HEK293 (cell line): ENCODE measurements around the gene APBA1.

ENCODE experiments used
- CTCF ChIA-PET: fragments of 350-600 bp; formaldehyde crosslinking; extraction: SDS; loops from one replicate; lab custom pipeline; 2021; ENCODE audit warnings: antibody characterized with exemption; lab: Yijun Ruan, JAX
- POLR2A ChIA-PET: fragments of 300-600 bp; formaldehyde crosslinking; extraction: SDS; loops from one replicate; lab custom pipeline; 2020; ENCODE audit warnings: antibody characterized with exemption, inconsistent platforms; lab: Yijun Ruan, JAX
- H3K27ac ChIP-seq: fragments of 200-500 bp; sonication (Bioruptor generic); 2 replicates; pipeline ENCODE4 v1.5.1; 2014; ENCODE audit warnings: low read depth, low read length, control low read depth, inconsistent platforms; ENCODE audit errors: extremely low read depth
- H3K36me3 ChIP-seq, 2 experiments: fragments of 200-500 bp in 1 of 2; sonication (Bioruptor generic) in 1 of 2; 1 replicate in 1 of 2; 2 replicates in 1 of 2; pipeline ENCODE4 v1.5.1; 2014 to 2017; ENCODE audit warnings: inconsistent platforms in 2 of 2, low read length in 2 of 2; ENCODE audit not compliant: control insufficient read depth in 2 of 2, insufficient read depth in 1 of 2
- H3K4me1 ChIP-seq: fragments of 200-500 bp; sonication (Bioruptor generic); 2 replicates; pipeline ENCODE4 v1.5.1; 2014; ENCODE audit warnings: mild to moderate bottlenecking, low read length, inconsistent platforms; ENCODE audit not compliant: control insufficient read depth, insufficient read depth
- H3K4me3 ChIP-seq: 2 replicates; pipeline ENCODE4 v1.5.1; 2011; ENCODE audit warnings: low read depth, mild to moderate bottlenecking, control low read depth, low read length, moderate library complexity
- H3K9me3 ChIP-seq: fragments of 200-500 bp; sonication (Bioruptor generic); 2 replicates; pipeline ENCODE4 v1.5.1; 2014; ENCODE audit warnings: low read depth, low read length, inconsistent platforms; ENCODE audit not compliant: control insufficient read depth, insufficient read depth
- BCL11B ChIP-seq: fragments of 450-650 bp; formaldehyde crosslinking; IDR thresholded peaks from 2 replicates; pipeline ENCODE4 v1.5.1; 2016; ENCODE audit warnings: low read depth, missing biosample characterization, missing genetic modification characterization
- KLF10 ChIP-seq: fragments of 450-650 bp; IDR thresholded peaks from 2 replicates; pipeline ENCODE4 v1.5.1; 2018; ENCODE audit warnings: missing biosample characterization, mild to moderate bottlenecking, missing genetic modification characterization
- KLF16 ChIP-seq: fragments of 450-650 bp; formaldehyde crosslinking; IDR thresholded peaks from 2 replicates; pipeline ENCODE4 v1.5.1; 2017; ENCODE audit warnings: missing biosample characterization, missing genetic modification characterization
- SETDB1 ChIP-seq: IDR thresholded peaks from one replicate; pipeline ENCODE4 v1.6.1; 2017; ENCODE audit warnings: mild to moderate bottlenecking, low read length, moderate library complexity, mixed read lengths; ENCODE audit not compliant: insufficient read length
- ZBTB21 ChIP-seq: fragments of 450-650 bp; formaldehyde crosslinking; IDR thresholded peaks from 2 replicates; pipeline ENCODE4 v1.5.1; 2017; ENCODE audit warnings: missing biosample characterization, missing genetic modification characterization
- ZFP3 ChIP-seq: fragments of 450-650 bp; formaldehyde crosslinking; IDR thresholded peaks from 2 replicates; pipeline ENCODE4 v1.5.1; 2016; ENCODE audit warnings: low read depth, missing biosample characterization, missing genetic modification characterization
- ZNF114 ChIP-seq: fragments of 450-650 bp; formaldehyde crosslinking; IDR thresholded peaks from 2 replicates; pipeline ENCODE4 v1.5.0; 2017; ENCODE audit warnings: missing biosample characterization, missing genetic modification characterization
- ZNF132 ChIP-seq: fragments of 450-650 bp; formaldehyde crosslinking; IDR thresholded peaks from 2 replicates; pipeline ENCODE4 v1.5.1; 2017; ENCODE audit warnings: missing biosample characterization, missing genetic modification characterization, borderline replicate concordance
- ZNF140 ChIP-seq: fragments of 450-650 bp; formaldehyde crosslinking; IDR thresholded peaks from 2 replicates; pipeline ENCODE4 v1.5.1; 2016; ENCODE audit warnings: missing biosample characterization, missing genetic modification characterization
- ZNF146 ChIP-seq: fragments of 450-650 bp; formaldehyde crosslinking; IDR thresholded peaks from 2 replicates; pipeline ENCODE4 v1.5.1; 2016; ENCODE audit warnings: missing biosample characterization, missing genetic modification characterization
- ZNF169 ChIP-seq: fragments of 450-650 bp; formaldehyde crosslinking; IDR thresholded peaks from 2 replicates; pipeline ENCODE4 v1.5.1; 2016; ENCODE audit warnings: missing biosample characterization, missing genetic modification characterization
- ZNF211 ChIP-seq: fragments of 450-650 bp; formaldehyde crosslinking; IDR thresholded peaks from 2 replicates; pipeline ENCODE4 v1.5.1; 2016; ENCODE audit warnings: low read depth, missing biosample characterization, missing genetic modification characterization
- ZNF221 ChIP-seq: fragments of 450-650 bp; formaldehyde crosslinking; IDR thresholded peaks from 2 replicates; pipeline ENCODE4 v1.5.1; 2017; ENCODE audit warnings: missing biosample characterization, missing genetic modification characterization, borderline replicate concordance
- ZNF239 ChIP-seq: fragments of 450-650 bp; formaldehyde crosslinking; IDR thresholded peaks from 2 replicates; pipeline ENCODE4 v1.5.1; 2016; ENCODE audit warnings: missing biosample characterization, missing genetic modification characterization
- ZNF248 ChIP-seq: fragments of 450-650 bp; formaldehyde crosslinking; IDR thresholded peaks from 2 replicates; pipeline ENCODE4 v1.5.1; 2017; ENCODE audit warnings: missing biosample characterization, missing genetic modification characterization
- ZNF37A ChIP-seq: fragments of 450-650 bp; IDR thresholded peaks from 2 replicates; pipeline ENCODE4 v1.5.1; 2018; ENCODE audit warnings: missing biosample characterization, missing genetic modification characterization
- ZNF398 ChIP-seq: fragments of 450-650 bp; formaldehyde crosslinking; IDR thresholded peaks from 2 replicates; pipeline ENCODE4 v1.5.1; 2017; ENCODE audit warnings: missing biosample characterization, missing genetic modification characterization
- ZNF416 ChIP-seq: fragments of 450-650 bp; formaldehyde crosslinking; IDR thresholded peaks from 2 replicates; pipeline ENCODE4 v1.5.1; 2016; ENCODE audit warnings: missing biosample characterization, missing genetic modification characterization
- ZNF488 ChIP-seq: fragments of 450-650 bp; formaldehyde crosslinking; IDR thresholded peaks from 2 replicates; pipeline ENCODE4 v1.5.1; 2016; ENCODE audit warnings: missing biosample characterization, missing genetic modification characterization
- ZNF513 ChIP-seq: fragments of 450-650 bp; IDR thresholded peaks from 2 replicates; pipeline ENCODE4 v1.5.1; 2018; ENCODE audit warnings: missing biosample characterization, missing genetic modification characterization
- ZNF544 ChIP-seq: fragments of 450-650 bp; formaldehyde crosslinking; IDR thresholded peaks from 2 replicates; pipeline ENCODE4 v1.5.0; 2017; ENCODE audit warnings: missing biosample characterization, missing genetic modification characterization
- ZNF548 ChIP-seq: fragments of 450-650 bp; formaldehyde crosslinking; IDR thresholded peaks from 2 replicates; pipeline ENCODE4 v1.5.1; 2016; ENCODE audit warnings: missing biosample characterization, missing genetic modification characterization
- ZNF560 ChIP-seq: fragments of 450-650 bp; formaldehyde crosslinking; IDR thresholded peaks from 2 replicates; pipeline ENCODE4 v1.5.1; 2017; ENCODE audit warnings: missing biosample characterization, missing genetic modification characterization, borderline replicate concordance
- ZNF571 ChIP-seq: fragments of 450-650 bp; formaldehyde crosslinking; IDR thresholded peaks from 2 replicates; pipeline ENCODE4 v1.5.0; 2017; ENCODE audit warnings: missing biosample characterization, missing genetic modification characterization
- ZNF624 ChIP-seq: fragments of 450-650 bp; formaldehyde crosslinking; IDR thresholded peaks from 2 replicates; pipeline ENCODE4 v1.5.1; 2017; ENCODE audit warnings: missing biosample characterization, missing genetic modification characterization
- ZNF670 ChIP-seq: fragments of 450-650 bp; formaldehyde crosslinking; IDR thresholded peaks from 2 replicates; pipeline ENCODE4 v1.5.1; 2016; ENCODE audit warnings: missing biosample characterization, missing genetic modification characterization, low read depth
- ZNF677 ChIP-seq: fragments of 450-650 bp; IDR thresholded peaks from 2 replicates; pipeline ENCODE4 v1.5.0; 2018; ENCODE audit warnings: missing biosample characterization, mild to moderate bottlenecking, missing genetic modification characterization, moderate library complexity
- ZNF837 ChIP-seq: fragments of 450-650 bp; formaldehyde crosslinking; IDR thresholded peaks from 2 replicates; pipeline ENCODE4 v1.5.1; 2016; ENCODE audit warnings: missing biosample characterization, missing genetic modification characterization
- ZSCAN5A ChIP-seq: fragments of 450-650 bp; formaldehyde crosslinking; IDR thresholded peaks from 2 replicates; pipeline ENCODE4 v1.5.1; 2016; ENCODE audit warnings: missing biosample characterization, missing genetic modification characterization

APBA1 gene

GRCh38 chr9:69606089-69606488 is 66.1 kb downstream of the APBA1 start:
- H3K4me1 ChIP-seq: no peaks in the 10 kb centered on the region
- no peaks in the 10 kb centered on the region for H3K9me3 ChIP-seq
- H3K36me3 ChIP-seq: no peaks in the 10 kb centered on the region
- POLR2A ChIA-PET: no interaction called here
- no peak overlapping the region for H3K4me3 ChIP-seq
- CTCF ChIA-PET: no interaction called here
- H3K27ac ChIP-seq: no peak overlapping the region
- no peak for TF ChIP-seq ZNF677
- TF ChIP-seq KLF16: no peak
- no peak for TF ChIP-seq ZNF140 (tag by site-specific recombination)
- TF ChIP-seq ZNF114: no peak
- no peak for TF ChIP-seq ZBTB21 (tag by site-specific recombination)
- no peak for TF ChIP-seq ZNF132 (tag by site-specific recombination)
- TF ChIP-seq ZNF248 (tag by site-specific recombination): no peak
- TF ChIP-seq ZNF169 (tag by site-specific recombination): no peak
- no peak for TF ChIP-seq ZNF211
- no peak for TF ChIP-seq ZNF544 (tag by site-specific recombination)
- no peak for TF ChIP-seq ZNF670 (tag by site-specific recombination)
- no peak for TF ChIP-seq ZNF624 (tag by site-specific recombination)
- no peak for TF ChIP-seq ZNF548
- TF ChIP-seq BCL11B: no peak
- TF ChIP-seq ZNF560: no peak
- no peak for TF ChIP-seq ZNF146 (tag by site-specific recombination)
- no peak for TF ChIP-seq ZNF488 (tag by site-specific recombination)

GRCh38 chr9:69605406-69605805 is 66.8 kb downstream of the APBA1 start:
- no peak overlapping the region for H3K27ac ChIP-seq
- no peak for TF ChIP-seq SETDB1
- TF ChIP-seq ZNF239 (tag by site-specific recombination): no peak
- TF ChIP-seq ZNF416 (tag by site-specific recombination): no peak
- TF ChIP-seq ZNF211: no peak
- no peak for TF ChIP-seq KLF10 (tag by site-specific recombination)
- H3K9me3 ChIP-seq: no peaks in the 10 kb centered on the region
- no peaks in the 10 kb centered on the region for H3K4me1 ChIP-seq
- POLR2A ChIA-PET: no interaction called here
- H3K36me3 ChIP-seq: no peaks in the 10 kb centered on the region
- no peak overlapping the region for H3K4me3 ChIP-seq
- CTCF ChIA-PET: interaction anchor here (0.8 kb wide), 1 partner anchor 8 kb away, joined by 5 read pairs; no protein-coding TSS in a partner anchor

- CTCF ChIA-PET: interaction anchor here (0.8 kb wide), 1 partner anchor 9 kb away, joined by 5 read pairs; no protein-coding TSS in a partner anchor
- no peak overlapping the region for H3K27ac ChIP-seq
- TF ChIP-seq ZNF571 (tag by site-specific recombination) (no peak), ZNF398 (no peak), ZNF837 (tag by site-specific recombination) (no peak), ZNF513 (no peak), ZNF221 (tag by site-specific recombination) (no peak), ZSCAN5A (no peak), ZNF560 (no peak), ZNF37A (tag by site-specific recombination) (no peak), ZFP3 (no peak)
Measured at GRCh38 chr9:69604568-69605219, 67.5 kb downstream of the APBA1 start.

More at GRCh38 chr9:69604568-69605219, 67.5 kb downstream of the APBA1 start:
- H3K36me3 ChIP-seq: no peaks in the 10 kb centered on the region
- no peak overlapping the region for H3K4me3 ChIP-seq
- no peaks in the 10 kb centered on the region for H3K4me1 ChIP-seq
- POLR2A ChIA-PET: no interaction called here
- no peaks in the 10 kb centered on the region for H3K9me3 ChIP-seq
